Sigmoid colon (tissue), 7 donors: ENCODE data around the gene ALDH3A1. TPM values are rescaled to one million over a fixed set of nuclear protein-coding genes. Genes with fewer than 3 reads are reported as not detected.
"Not testable (repeated sequence)": the region's sequence is repeated elsewhere in the genome, so short reads cannot be mapped to it uniquely, and the experiment has no call there.

Experiments
- DNase-seq: peaks from one replicate; pipeline ENCODE4 v3.0.0-alpha.2; 2019
- H3K27ac ChIP-seq, 4 donors: fragments of 200-600 bp; sonication (generic); one replicate each; pipeline ENCODE4 v1.5.1; 2016 to 2019; ENCODE audit warnings: mild to moderate bottlenecking in 1 of 4
- H3K27me3 ChIP-seq, 3 donors: fragments of 200-600 bp; sonication (generic); one replicate each; pipeline ENCODE4 v1.5.1; 2019; ENCODE audit warnings: mild to moderate bottlenecking in 1 of 3
- H3K36me3 ChIP-seq, 4 donors: fragments of 200-600 bp; sonication (generic); one replicate each; pipeline ENCODE4 v1.5.1; 2016 to 2019
- H3K4me1 ChIP-seq, 4 donors: fragments of 200-600 bp; sonication (generic); one replicate each; pipeline ENCODE4 v1.5.1; 2017 to 2019
- H3K4me3 ChIP-seq, 4 donors: fragments of 200-600 bp; sonication (generic); one replicate each; pipeline ENCODE4 v1.5.1; 2017 to 2019; ENCODE audit warnings: mild to moderate bottlenecking in 2 of 4, moderate library complexity in 1 of 4
- H3K9me3 ChIP-seq, 4 donors: fragments of 200-600 bp in 3 of 4; sonication (generic) in 3 of 4; one replicate each; pipeline versions ENCODE4 v1.5.1 to v1.6.1; 2013 to 2019
- EP300 ChIP-seq, 4 donors: sonication (generic); formaldehyde crosslinking; IDR thresholded peaks; one replicate each; pipeline ENCODE4 v1.6.1; 2017; ENCODE audit warnings: antibody characterized with exemption in 4 of 4
- POLR2A ChIP-seq, 2 donors: fragments of 450-650 bp; IDR thresholded peaks; one replicate each; pipeline ENCODE4 v1.6.1; 2016; ENCODE audit warnings: antibody characterized with exemption in 2 of 2, mild to moderate bottlenecking in 2 of 2, moderate library complexity in 2 of 2
- POLR2AphosphoS5 ChIP-seq, 4 donors: sonication (generic); formaldehyde crosslinking; IDR thresholded peaks; one replicate each; pipeline ENCODE4 v1.6.1; 2017; ENCODE audit warnings: antibody characterized with exemption in 4 of 4
- WGBS, 2 donors: extraction: QIAGEN DNeasy Blood & Tissue Kit; methylation state at CpG; one replicate each; pipeline ENCODE4 v1.1.7; 2013; 5-methylcytosine and 5-hydroxymethylcytosine counted together
- intact Hi-C: fragments of 100-400 bp; cut with DNase I; formaldehyde crosslinking; loops from one replicate; pipeline ENCODE4 v1.15.1; 2023
- polyA plus RNA-seq, 3 donors: library from polyadenylated mRNA; stranded (reverse); fragments of 200-250 nt; gene quantifications; one replicate each; pipeline ENCODE4 v1.2.3, GENCODE V29; 2013
- total RNA-seq, 4 donors: library from RNA; depleted of rRNA; stranded (reverse); fragments of >200 nt; gene quantifications; one replicate each; pipeline ENCODE4 v1.1.0, GENCODE V29; 2016
- TF ChIP-seq, protein P1 (sequence below), 4 experiments: fragments of 450-650 bp in 3 of 4; fragments of 200-600 bp in 1 of 4; IDR thresholded peaks; one replicate each; pipeline ENCODE4 v1.5.1; 2016 to 2019; ENCODE audit warnings: antibody characterized with exemption in 4 of 4, mild to moderate bottlenecking in 3 of 4, moderate library complexity in 2 of 4
- donor health status: healthy with polysubstance abuse.
- donor health status: Bipolar disorder and iron deficiency.
- donor health status: healthy.

ALDH3A1 gene
- total and polyA plus RNA-seq, 7 donors, result 0.16 to 6.0 (median 1.1) TPM

- H3K27me3 ChIP-seq, result no peaks in the 10 kb centered on the region
- H3K36me3 ChIP-seq, result no peaks in the 10 kb centered on the region
- no peak overlapping the region for H3K27ac ChIP-seq
- H3K9me3 ChIP-seq, result no peaks in the 10 kb centered on the region
- TF ChIP-seq, protein P1, sequence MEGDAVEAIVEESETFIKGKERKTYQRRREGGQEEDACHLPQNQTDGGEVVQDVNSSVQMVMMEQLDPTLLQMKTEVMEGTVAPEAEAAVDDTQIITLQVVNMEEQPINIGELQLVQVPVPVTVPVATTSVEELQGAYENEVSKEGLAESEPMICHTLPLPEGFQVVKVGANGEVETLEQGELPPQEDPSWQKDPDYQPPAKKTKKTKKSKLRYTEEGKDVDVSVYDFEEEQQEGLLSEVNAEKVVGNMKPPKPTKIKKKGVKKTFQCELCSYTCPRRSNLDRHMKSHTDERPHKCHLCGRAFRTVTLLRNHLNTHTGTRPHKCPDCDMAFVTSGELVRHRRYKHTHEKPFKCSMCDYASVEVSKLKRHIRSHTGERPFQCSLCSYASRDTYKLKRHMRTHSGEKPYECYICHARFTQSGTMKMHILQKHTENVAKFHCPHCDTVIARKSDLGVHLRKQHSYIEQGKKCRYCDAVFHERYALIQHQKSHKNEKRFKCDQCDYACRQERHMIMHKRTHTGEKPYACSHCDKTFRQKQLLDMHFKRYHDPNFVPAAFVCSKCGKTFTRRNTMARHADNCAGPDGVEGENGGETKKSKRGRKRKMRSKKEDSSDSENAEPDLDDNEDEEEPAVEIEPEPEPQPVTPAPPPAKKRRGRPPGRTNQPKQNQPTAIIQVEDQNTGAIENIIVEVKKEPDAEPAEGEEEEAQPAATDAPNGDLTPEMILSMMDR (IDR thresholded peaks at IDR 0.05), result peak; percentile 91 to 96 (median 94)
- TF ChIP-seq EP300 (IDR thresholded peaks at IDR 0.05) (no peak), POLR2A (IDR thresholded peaks at IDR 0.05) (no peak), POLR2AphosphoS5 (IDR thresholded peaks at IDR 0.05) (no peak)
- H3K4me3 ChIP-seq, result no peak overlapping the region
- DNase-seq, result peak; percentile 88
- intact Hi-C loops, result loop anchor here (1.0 kb wide), 1 partner anchor 253 kb away; no protein-coding TSS in a partner anchor
- H3K4me1 ChIP-seq, result peaks cover 0 to 21% (median 14%) of the 10 kb centered on the region in 4 donors
- 17 to 22% methylated on average over 12 of the region's 12 CpGs for WGBS, 2 donors
Observed at GRCh38 chr17:19766421-19767270, 18.5 kb upstream of the ALDH3A1 start.

- no peak for DNase-seq
- Histone ChIP-seq H3K9me3 (no peaks in the 10 kb centered on the region), H3K4me1 (peaks cover 0 to 21% (median 14%) of the 10 kb centered on the region in 4 donors), H3K27ac (no peak overlapping the region), H3K36me3 (no peaks in the 10 kb centered on the region), H3K4me3 (no peak overlapping the region), H3K27me3 (no peaks in the 10 kb centered on the region)
- TF ChIP-seq EP300 (IDR thresholded peaks at IDR 0.05), result no peak
- TF ChIP-seq POLR2A (IDR thresholded peaks at IDR 0.05), result no peak
- TF ChIP-seq, protein P1 (IDR thresholded peaks at IDR 0.05), result no peak
- TF ChIP-seq POLR2AphosphoS5 (IDR thresholded peaks at IDR 0.05), result no peak
- WGBS, 2 donors, result 77 to 79% methylated on average over 7 of the region's 7 CpGs
- intact Hi-C loops, result loop anchor here (1.0 kb wide), 1 partner anchor 253 kb away; no protein-coding TSS in a partner anchor
Observed at GRCh38 chr17:19766016-19766415, 17.9 kb upstream of the ALDH3A1 start.

- H3K4me3 ChIP-seq, H3K36me3 ChIP-seq, H3K9me3 ChIP-seq, DNase-seq, H3K27me3 ChIP-seq, H3K27ac ChIP-seq: not testable (repeated sequence)
- WGBS, 2 donors, result 92 to 97% methylated on average over 6 of the region's 6 CpGs
- intact Hi-C loops, result loop anchor here (2.0 to 5.0 kb wide), 2 partner anchors 115 to 402 kb away; partner anchors contain the start of genes ALDH3A2 and B9D1
- peaks cover 0 to 13% (median 2%) of the 10 kb centered on the region in 4 donors for H3K4me1 ChIP-seq
Observed at GRCh38 chr17:19763991-19764390, 15.9 kb upstream of the ALDH3A1 start.

DNA sequence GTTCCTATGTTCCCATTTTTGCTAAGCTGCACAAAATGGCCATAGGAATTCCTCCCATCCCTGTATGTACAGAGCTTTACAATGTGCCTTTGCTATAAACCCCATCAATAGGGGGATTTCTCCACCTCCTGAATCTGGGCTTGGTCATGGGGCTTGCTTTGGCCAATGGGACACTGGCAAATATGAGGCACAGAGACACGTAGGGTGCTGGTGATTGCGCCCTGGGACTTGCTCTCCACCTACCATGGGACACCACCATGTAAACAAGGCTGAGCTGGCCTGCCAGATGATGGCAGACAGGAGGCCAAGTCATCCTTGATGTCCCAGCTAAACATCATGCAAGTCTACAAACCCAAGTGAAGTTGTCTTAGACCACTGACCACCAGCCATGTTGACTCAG, 15.3 kb upstream of the ALDH3A1 start:
- H3K27ac ChIP-seq, result no peak overlapping the region
- 97 to 98% methylated on average over 2 of the region's 2 CpGs for WGBS, 2 donors
- no peaks in the 10 kb centered on the region for H3K36me3 ChIP-seq
- no peaks in the 10 kb centered on the region for H3K27me3 ChIP-seq
- peaks cover 0 to 13% (median 2%) of the 10 kb centered on the region in 4 donors for H3K4me1 ChIP-seq
- H3K9me3 ChIP-seq, result no peaks in the 10 kb centered on the region
- intact Hi-C loops, result loop anchor here (2.0 to 5.0 kb wide), 2 partner anchors 115 to 401 kb away; partner anchors contain the start of genes ALDH3A2 and B9D1
- TF ChIP-seq, protein P1 (IDR thresholded peaks at IDR 0.05), result no peak
- DNase-seq, result no peak
- H3K4me3 ChIP-seq, result no peak overlapping the region

- DNase-seq, result peak; percentile 81
Observed at GRCh38 chr17:19762515-19762961, 14.4 kb upstream of the ALDH3A1 start.

More at GRCh38 chr17:19762515-19762961, 14.4 kb upstream of the ALDH3A1 start:
- Histone ChIP-seq H3K27me3 (no peaks in the 10 kb centered on the region), H3K9me3 (no peaks in the 10 kb centered on the region), H3K36me3 (no peaks in the 10 kb centered on the region), H3K4me3 (no peak overlapping the region), H3K27ac (peak overlapping the region in 1 of 4 donors; percentile 4), H3K4me1 (peaks cover 0 to 13% (median 2%) of the 10 kb centered on the region in 4 donors)
- no peak for TF ChIP-seq EP300 (IDR thresholded peaks at IDR 0.05)
- TF ChIP-seq, protein P1 (IDR thresholded peaks at IDR 0.05), result peak; percentile 30 to 82 (median 72)
- 36 to 39% methylated on average over 15 of the region's 15 CpGs for WGBS, 2 donors
- intact Hi-C loops, result loop anchor here (2.0 to 5.0 kb wide), 2 partner anchors 114 to 400 kb away; partner anchors contain the start of genes ALDH3A2 and B9D1
